Measurements from ENCODE around the gene ST6GALNAC2.
"Not testable (repeated sequence)": the region's sequence is repeated elsewhere in the genome, so short reads cannot be mapped to it uniquely, and the experiment has no call there.

- not testable (repeated sequence) for TF ChIP-seq CTCF, POLR2AphosphoS5 (IDR thresholded peaks at IDR 0.05)
Measured at GRCh38 chr17:76521683-76522082, 64.0 kb downstream of the ST6GALNAC2 start.
